22Rv1 (cell line): ENCODE measurements around the gene ERN1.

Source experiments
- ZFX ChIP-seq: fragments of 450-650 bp; IDR thresholded peaks from 2 replicates; pipeline ENCODE4 v1.6.1; 2017; ENCODE audit warnings: antibody characterized with exemption, borderline replicate concordance
- TF ChIP-seq, protein P1 (sequence below): fragments of 450-650 bp; IDR thresholded peaks from 2 replicates; pipeline ENCODE4 v1.5.1; 2017; ENCODE audit warnings: mild to moderate bottlenecking

DNA sequence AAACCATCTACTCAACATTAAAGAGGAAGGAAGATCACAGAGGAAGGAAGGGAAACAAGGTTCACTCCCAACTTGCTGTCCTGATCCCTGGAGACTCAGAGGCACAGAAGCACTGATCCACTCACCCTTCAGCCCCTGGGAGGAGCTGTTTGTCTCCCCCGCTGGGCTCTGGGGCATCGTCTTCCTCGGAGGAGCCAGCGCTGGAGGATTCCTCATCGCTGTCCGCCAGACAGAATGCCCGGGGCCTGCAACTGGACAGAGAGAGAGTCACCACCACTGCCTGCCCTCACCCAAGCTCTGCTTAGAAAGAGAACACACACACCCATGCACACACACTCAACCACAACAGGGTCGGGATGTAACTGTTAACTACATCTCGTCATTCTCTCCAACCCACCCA, 24.8 kb upstream of the ERN1 start:
- TF ChIP-seq, protein P1, sequence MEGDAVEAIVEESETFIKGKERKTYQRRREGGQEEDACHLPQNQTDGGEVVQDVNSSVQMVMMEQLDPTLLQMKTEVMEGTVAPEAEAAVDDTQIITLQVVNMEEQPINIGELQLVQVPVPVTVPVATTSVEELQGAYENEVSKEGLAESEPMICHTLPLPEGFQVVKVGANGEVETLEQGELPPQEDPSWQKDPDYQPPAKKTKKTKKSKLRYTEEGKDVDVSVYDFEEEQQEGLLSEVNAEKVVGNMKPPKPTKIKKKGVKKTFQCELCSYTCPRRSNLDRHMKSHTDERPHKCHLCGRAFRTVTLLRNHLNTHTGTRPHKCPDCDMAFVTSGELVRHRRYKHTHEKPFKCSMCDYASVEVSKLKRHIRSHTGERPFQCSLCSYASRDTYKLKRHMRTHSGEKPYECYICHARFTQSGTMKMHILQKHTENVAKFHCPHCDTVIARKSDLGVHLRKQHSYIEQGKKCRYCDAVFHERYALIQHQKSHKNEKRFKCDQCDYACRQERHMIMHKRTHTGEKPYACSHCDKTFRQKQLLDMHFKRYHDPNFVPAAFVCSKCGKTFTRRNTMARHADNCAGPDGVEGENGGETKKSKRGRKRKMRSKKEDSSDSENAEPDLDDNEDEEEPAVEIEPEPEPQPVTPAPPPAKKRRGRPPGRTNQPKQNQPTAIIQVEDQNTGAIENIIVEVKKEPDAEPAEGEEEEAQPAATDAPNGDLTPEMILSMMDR = no peak
- no peak for TF ChIP-seq ZFX
